Epidermal melanocyte (primary cell): ENCODE measurements around the gene THRAP3.
"Not testable (repeated sequence)": the region's sequence is repeated elsewhere in the genome, so short reads cannot be mapped to it uniquely, and the experiment has no call there.

Source experiments
- DNase-seq: peaks from one replicate; pipeline ENCODE4 v3.0.0; 2011; ENCODE audit warnings: low spot score; ENCODE audit not compliant: insufficient read length

THRAP3 gene

GRCh38 chr1:36223996-36224536 lies at the start of gene THRAP3:
THRAP3 (plus strand) TSS chr1:36224443; CDS start chr1:36282564, 58,121 bp downstream.
- DNase-seq = peak; percentile 90

GRCh38 chr1:36174713-36175112 lies 49.5 kb upstream of the THRAP3 start:
- peak; percentile 1 for DNase-seq

GRCh38 chr1:36175137-36176095 lies 48.8 kb upstream of the THRAP3 start:
- peak; percentile 72 for DNase-seq

GRCh38 chr1:36176106-36176949 lies 47.9 kb upstream of the THRAP3 start:
- DNase-seq = peak; percentile 5

- no peak for DNase-seq
Observed at GRCh38 chr1:36177589-36178431, 46.4 kb upstream of the THRAP3 start.

- DNase-seq = no peak
Observed at GRCh38 chr1:36178471-36179219, 45.6 kb upstream of the THRAP3 start.

- DNase-seq = no peak
Observed at GRCh38 chr1:36179220-36179600, 45.0 kb upstream of the THRAP3 start.

- no peak for DNase-seq
Observed at GRCh38 chr1:36182734-36183133, 41.5 kb upstream of the THRAP3 start.

GRCh38 chr1:36183309-36183856 lies 40.9 kb upstream of the THRAP3 start:
- DNase-seq = peak; percentile 13

GRCh38 chr1:36187800-36188593 lies 36.2 kb upstream of the THRAP3 start:
- DNase-seq = peak; percentile 88

GRCh38 chr1:36196805-36197204 lies 27.4 kb upstream of the THRAP3 start:
- not testable (repeated sequence) for DNase-seq

GRCh38 chr1:36198641-36199040 lies 25.6 kb upstream of the THRAP3 start:
- DNase-seq = no peak

- no peak for DNase-seq
Observed at GRCh38 chr1:36199934-36200741, 24.1 kb upstream of the THRAP3 start.

GRCh38 chr1:36203027-36203553 lies 21.2 kb upstream of the THRAP3 start:
- DNase-seq = no peak

- DNase-seq = no peak
Observed at GRCh38 chr1:36203554-36204346, 20.5 kb upstream of the THRAP3 start.

- no peak for DNase-seq
Observed at GRCh38 chr1:36204347-36204909, 19.8 kb upstream of the THRAP3 start.
